Measurements from ENCODE around the gene LTA4H. TPM values are rescaled to one million over a fixed set of nuclear protein-coding genes. Genes with fewer than 3 reads are reported as not detected.

Gene LTA4H
- polyA plus RNA-seq, 6 donors from 2014 or later: 203 to 338 (median 258) TPM

- no peaks in the 10 kb centered on the region for H3K9me3 Mint-ChIP-seq
- no peaks in the 10 kb centered on the region for H3K27me3 Mint-ChIP-seq
- DNase-seq: no peak
- H3K36me3 Mint-ChIP-seq: peaks cover 5 to 17% of the 10 kb centered on the region in 2 donors
- no peak for ATAC-seq (ENCODE audit: low read depth in 2 of 2)
- H3K4me1 Mint-ChIP-seq: peaks cover 0 to 7% (median 0%) of the 10 kb centered on the region in 3 donors
- no peak overlapping the region for H3K4me3 Mint-ChIP-seq
- H3K27ac Mint-ChIP-seq: no peak overlapping the region
Observed at GRCh38 chr12:95988506-95989275, 46.7 kb downstream of the LTA4H start.

- no peak for DNase-seq
- H3K27me3 Mint-ChIP-seq: no peaks in the 10 kb centered on the region
- ATAC-seq (ENCODE audit: low read depth in 2 of 2): no peak
- peak overlapping the region in 1 of 6 donors; percentile 12 for H3K27ac Mint-ChIP-seq
- no peak overlapping the region for H3K4me3 Mint-ChIP-seq
- peaks cover 0 to 7% (median 0%) of the 10 kb centered on the region in 3 donors for H3K4me1 Mint-ChIP-seq
- H3K9me3 Mint-ChIP-seq: no peaks in the 10 kb centered on the region
- H3K36me3 Mint-ChIP-seq: peaks cover 5 to 8% of the 10 kb centered on the region in 2 donors
Observed at GRCh38 chr12:95986635-95987570, 48.5 kb downstream of the LTA4H start.

GRCh38 chr12:95984682-95985081, 50.7 kb downstream of the LTA4H start:
- no peak overlapping the region for H3K27ac Mint-ChIP-seq
- peaks cover 0 to 7% (median 0%) of the 10 kb centered on the region in 3 donors for H3K4me1 Mint-ChIP-seq

GRCh38 chr12:95982602-95983001, 52.8 kb downstream of the LTA4H start:
- no peaks in the 10 kb centered on the region for H3K4me1 Mint-ChIP-seq
- ATAC-seq (ENCODE audit: low read depth in 2 of 2): no peak
- no peak overlapping the region for H3K4me3 Mint-ChIP-seq
- no peaks in the 10 kb centered on the region for H3K9me3 Mint-ChIP-seq
- H3K27ac Mint-ChIP-seq: peak overlapping the region in 1 of 6 donors; percentile 35
- H3K36me3 Mint-ChIP-seq: no peaks in the 10 kb centered on the region
- no peaks in the 10 kb centered on the region for H3K27me3 Mint-ChIP-seq
- DNase-seq: no peak

More at GRCh38 chr12:95984682-95985081, 50.7 kb downstream of the LTA4H start:
- Mint-ChIP-seq H3K36me3 (peaks cover 5 to 8% of the 10 kb centered on the region in 2 donors), H3K9me3 (no peaks in the 10 kb centered on the region), H3K4me3 (no peak overlapping the region), H3K27me3 (no peaks in the 10 kb centered on the region)
- no peak for DNase-seq
- ATAC-seq (ENCODE audit: low read depth in 2 of 2): no peak

DNA sequence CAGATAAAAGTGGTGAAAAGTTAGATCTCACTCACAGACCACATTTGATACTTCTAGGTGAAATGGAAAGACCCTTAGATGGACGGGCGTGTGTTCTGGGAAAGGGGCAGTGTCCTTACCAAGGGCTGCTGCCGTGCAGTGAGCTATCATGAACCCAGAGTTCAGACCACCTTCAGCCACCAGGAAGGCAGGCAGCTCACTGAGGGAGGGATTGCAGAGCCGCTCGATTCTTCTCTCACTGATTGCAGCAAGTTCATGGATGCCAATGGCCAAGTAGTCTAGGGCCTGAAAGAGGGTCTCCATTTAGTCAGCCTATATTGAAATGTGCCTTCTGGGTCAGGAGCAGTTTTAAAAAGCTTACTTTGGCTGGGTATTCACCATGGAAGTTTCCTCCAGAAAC, 55.0 kb downstream of the LTA4H start:
- Mint-ChIP-seq H3K4me3 (no peak overlapping the region), H3K4me1 (no peaks in the 10 kb centered on the region), H3K27me3 (no peaks in the 10 kb centered on the region), H3K36me3 (peaks cover 0 to 8% of the 10 kb centered on the region in 2 donors), H3K27ac (no peak overlapping the region), H3K9me3 (no peaks in the 10 kb centered on the region)
- ATAC-seq (ENCODE audit: low read depth in 2 of 2): no peak
- no peak for DNase-seq

DNA sequence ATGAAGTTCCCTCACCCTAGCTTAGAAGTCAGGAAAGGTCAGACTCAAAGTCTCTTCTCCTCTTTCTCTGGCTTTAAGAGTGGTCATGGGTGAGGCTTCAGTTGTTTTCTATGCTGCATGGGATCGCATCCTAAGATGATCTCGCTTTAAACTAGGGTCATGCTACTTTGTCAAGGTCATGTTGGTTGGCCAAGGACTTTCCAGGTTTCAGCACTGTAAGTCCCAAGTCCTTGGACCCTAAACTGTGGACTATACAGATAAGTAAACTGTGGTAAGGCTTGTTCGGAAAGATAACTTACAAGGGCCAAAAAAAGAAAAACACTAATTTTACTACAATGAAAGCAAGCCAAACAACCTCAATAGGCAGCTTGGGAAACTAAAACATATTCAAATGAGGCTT, 56.6 kb downstream of the LTA4H start:
- ATAC-seq (ENCODE audit: low read depth in 2 of 2) (no peak), DNase-seq (no peak)
- peaks cover 0 to 15% (median 6%) of the 10 kb centered on the region in 3 donors for H3K4me1 Mint-ChIP-seq
- no peak overlapping the region for H3K27ac Mint-ChIP-seq
- H3K4me3 Mint-ChIP-seq: no peak overlapping the region
- peaks cover 0 to 9% of the 10 kb centered on the region in 2 donors for H3K36me3 Mint-ChIP-seq
- H3K27me3 Mint-ChIP-seq: no peaks in the 10 kb centered on the region
- no peaks in the 10 kb centered on the region for H3K9me3 Mint-ChIP-seq

DNA sequence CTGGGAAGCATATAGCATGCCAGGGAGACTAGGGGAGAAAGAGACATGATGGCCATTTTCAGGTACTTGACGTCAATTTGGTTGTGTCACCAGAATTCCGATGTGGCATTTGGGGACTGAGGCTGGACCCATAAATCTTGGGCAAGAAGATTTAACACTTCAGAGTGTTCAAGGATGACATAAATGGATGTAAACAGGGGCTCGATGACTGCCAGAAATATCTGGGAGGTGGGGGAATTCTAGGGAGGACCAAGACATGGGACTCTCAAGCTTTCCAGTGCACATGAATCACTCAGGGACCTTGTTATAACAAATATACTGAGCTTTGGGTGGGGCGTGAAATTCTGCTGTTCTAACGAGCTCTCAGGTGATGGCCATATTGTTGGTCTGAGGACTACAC, 57.0 kb downstream of the LTA4H start:
- DNase-seq (no peak), ATAC-seq (ENCODE audit: low read depth in 2 of 2) (no peak)
- Mint-ChIP-seq H3K4me1 (peaks cover 0 to 18% (median 10%) of the 10 kb centered on the region in 3 donors), H3K9me3 (no peaks in the 10 kb centered on the region), H3K4me3 (no peak overlapping the region), H3K27ac (no peak overlapping the region), H3K27me3 (no peaks in the 10 kb centered on the region), H3K36me3 (peaks cover 0 to 13% of the 10 kb centered on the region in 2 donors)

GRCh38 chr12:95977764-95978305, 57.6 kb downstream of the LTA4H start:
- Mint-ChIP-seq H3K27me3 (no peaks in the 10 kb centered on the region), H3K4me1 (peaks cover 0 to 20% (median 12%) of the 10 kb centered on the region in 3 donors), H3K4me3 (no peak overlapping the region), H3K9me3 (no peaks in the 10 kb centered on the region), H3K36me3 (peaks cover 0 to 17% of the 10 kb centered on the region in 2 donors), H3K27ac (no peak overlapping the region)
- ATAC-seq (ENCODE audit: low read depth in 2 of 2): no peak
- no peak for DNase-seq

GRCh38 chr12:95976416-95976832, 59.0 kb downstream of the LTA4H start:
- DNase-seq (no peak), ATAC-seq (ENCODE audit: low read depth in 2 of 2) (no peak)
- Mint-ChIP-seq H3K27me3 (no peaks in the 10 kb centered on the region), H3K36me3 (peaks cover 0 to 17% of the 10 kb centered on the region in 2 donors), H3K27ac (no peak overlapping the region), H3K4me3 (peak overlapping the region in 1 of 8 donors; percentile 10), H3K9me3 (no peaks in the 10 kb centered on the region), H3K4me1 (peaks cover 0 to 20% (median 12%) of the 10 kb centered on the region in 3 donors)

GRCh38 chr12:95975491-95975890, 59.9 kb downstream of the LTA4H start:
- Mint-ChIP-seq H3K4me1 (peaks cover 0 to 20% (median 12%) of the 10 kb centered on the region in 3 donors), H3K27ac (peak overlapping the region in 1 of 6 donors; percentile 16), H3K4me3 (no peak overlapping the region), H3K36me3 (peaks cover 0 to 17% of the 10 kb centered on the region in 2 donors), H3K27me3 (no peaks in the 10 kb centered on the region), H3K9me3 (no peaks in the 10 kb centered on the region)
- ATAC-seq (ENCODE audit: low read depth in 2 of 2) (no peak), DNase-seq (no peak)

- H3K27me3 Mint-ChIP-seq: no peaks in the 10 kb centered on the region
- peaks cover 0 to 17% of the 10 kb centered on the region in 2 donors for H3K36me3 Mint-ChIP-seq
- DNase-seq (no peak), ATAC-seq (ENCODE audit: low read depth in 2 of 2) (no peak)
- peaks cover 0 to 20% (median 12%) of the 10 kb centered on the region in 3 donors for H3K4me1 Mint-ChIP-seq
- peak overlapping the region in 1 of 8 donors; percentile 34 for H3K4me3 Mint-ChIP-seq
- no peaks in the 10 kb centered on the region for H3K9me3 Mint-ChIP-seq
- H3K27ac Mint-ChIP-seq: peak overlapping the region in 1 of 6 donors; percentile 86
Observed at GRCh38 chr12:95974358-95974757, 61.0 kb downstream of the LTA4H start.

- Mint-ChIP-seq H3K4me1 (peaks cover 0 to 20% (median 12%) of the 10 kb centered on the region in 3 donors), H3K4me3 (no peak overlapping the region), H3K27ac (peak overlapping the region in 1 of 6 donors; percentile 9), H3K9me3 (no peaks in the 10 kb centered on the region), H3K27me3 (no peaks in the 10 kb centered on the region), H3K36me3 (peaks cover 0 to 17% of the 10 kb centered on the region in 2 donors)
- no peak for ATAC-seq (ENCODE audit: low read depth in 2 of 2)
- DNase-seq: no peak
Observed at GRCh38 chr12:95972832-95973456, 62.4 kb downstream of the LTA4H start.

DNA sequence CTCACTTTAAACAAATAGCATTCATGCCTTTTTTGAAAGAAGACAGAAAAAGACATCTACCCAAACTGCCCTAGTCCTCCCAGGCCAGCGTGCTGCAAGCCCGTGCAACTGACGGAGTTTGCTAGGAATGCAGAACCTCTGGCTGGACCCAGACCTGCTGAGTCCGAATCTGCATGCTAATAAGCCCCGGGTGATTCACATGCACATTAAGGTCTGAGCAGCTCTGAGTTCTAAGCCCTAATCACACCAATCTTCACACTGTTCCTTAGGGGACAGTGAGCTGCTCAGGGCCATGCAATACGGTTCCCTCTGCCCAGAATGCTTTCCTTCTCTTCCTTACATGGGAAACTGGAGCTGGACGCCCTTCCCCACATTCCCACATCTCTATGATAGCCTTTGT, 64.5 kb downstream of the LTA4H start:
- peaks cover 0 to 20% (median 12%) of the 10 kb centered on the region in 3 donors for H3K4me1 Mint-ChIP-seq
- peaks cover 10 to 11% of the 10 kb centered on the region in 2 donors for H3K36me3 Mint-ChIP-seq
- no peak for DNase-seq
- no peak for ATAC-seq (ENCODE audit: low read depth in 2 of 2)
- H3K27me3 Mint-ChIP-seq: no peaks in the 10 kb centered on the region
- no peaks in the 10 kb centered on the region for H3K9me3 Mint-ChIP-seq
- H3K27ac Mint-ChIP-seq: peak overlapping the region in 1 of 6 donors; percentile 75
- H3K4me3 Mint-ChIP-seq: peak overlapping the region in 1 of 8 donors; percentile 37

Measured in naive B cell (primary cell).